IPS-18c (cell line): ENCODE measurements around the gene IFT172.

Experiments used
- H3K4me3 ChIP-seq: 2 replicates; pipeline ENCODE4 v1.7.0; 2013; ENCODE audit warnings: low read depth, mild to moderate bottlenecking, low read length, moderate library complexity; ENCODE audit not compliant: insufficient read depth
- H3K9me3 ChIP-seq: one replicate; pipeline ENCODE4 v1.6.1; 2013; ENCODE audit warnings: mild to moderate bottlenecking, low read length, moderate library complexity; ENCODE audit not compliant: control insufficient read depth, insufficient read depth

IFT172 gene

GRCh38 chr2:27400348-27401135 is 89.0 kb downstream of the IFT172 start:
- H3K4me3 ChIP-seq: no peak overlapping the region
- no peaks in the 10 kb centered on the region for H3K9me3 ChIP-seq

- Histone ChIP-seq H3K9me3 (no peaks in the 10 kb centered on the region), H3K4me3 (no peak overlapping the region)
Observed at GRCh38 chr2:27398962-27399361, 90.6 kb downstream of the IFT172 start.
